BE2C (cell line): ENCODE results near the gene IL6ST.

Experiments used
- DNase-seq: peaks from one replicate; pipeline ENCODE4 v3.0.0-alpha.2; 2020
- H3K27me3 ChIP-seq: fragments of 250-450 bp; sonication (Bioruptor Pico); 2 replicates; pipeline ENCODE4 v1.5.1; 2020; ENCODE audit warnings: mild to moderate bottlenecking
- H3K36me3 ChIP-seq: fragments of 250-450 bp; sonication (Bioruptor Pico); 2 replicates; pipeline ENCODE4 v1.5.1; 2020; ENCODE audit warnings: mild to moderate bottlenecking
- H3K4me1 ChIP-seq: fragments of 250-450 bp; sonication (Bioruptor Pico); 2 replicates; pipeline ENCODE4 v1.5.1; 2020
- H3K4me3 ChIP-seq: 2 replicates; pipeline ENCODE4 v1.5.1; 2011; ENCODE audit warnings: low read depth, low read length
- H3K9me3 ChIP-seq: fragments of 250-450 bp; sonication (Bioruptor Pico); 2 replicates; pipeline ENCODE4 v1.5.1; 2020
- TF ChIP-seq, protein P1 (sequence below): IDR thresholded peaks from 2 replicates; pipeline ENCODE4 v1.5.1; 2012; ENCODE audit warnings: mild to moderate bottlenecking, low read depth, low read length

Gene IL6ST

DNA sequence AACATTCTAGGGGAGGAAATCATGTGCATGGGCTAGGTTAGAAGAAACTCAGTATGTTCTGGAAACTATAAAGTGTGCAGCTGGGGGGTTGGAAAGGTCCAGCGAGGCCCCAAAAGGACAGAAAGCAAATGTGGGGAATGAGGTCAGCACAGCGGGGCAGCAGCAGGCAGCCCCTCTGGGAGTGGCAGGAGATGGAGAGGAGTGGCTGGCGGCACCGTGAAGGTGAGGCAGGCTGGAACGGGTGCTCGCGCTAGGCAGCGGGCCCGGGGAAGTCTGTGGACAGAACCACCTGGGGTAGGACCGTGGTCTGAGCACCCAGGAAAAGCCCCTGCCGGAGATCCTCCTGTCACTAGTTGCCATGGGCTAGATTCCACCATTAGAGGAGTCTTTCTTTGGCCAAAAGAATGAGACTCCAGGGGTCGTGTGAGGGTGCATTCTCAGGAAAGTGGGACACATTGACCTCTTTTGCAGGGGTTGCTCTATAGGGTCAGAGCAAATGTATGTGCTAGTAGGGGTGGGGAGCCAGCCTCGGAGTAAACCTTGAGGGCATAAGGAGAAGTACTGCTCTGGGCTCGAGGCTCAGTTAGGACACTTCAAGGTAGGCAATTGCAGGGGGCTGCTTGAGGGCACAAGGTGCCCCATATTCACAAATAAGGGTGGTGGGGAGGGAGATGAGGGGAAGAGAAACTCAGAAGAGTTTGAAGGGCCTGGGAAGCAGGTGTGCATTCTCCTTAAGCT, 61.2 kb downstream of the IL6ST start:
- TF ChIP-seq, protein P1, sequence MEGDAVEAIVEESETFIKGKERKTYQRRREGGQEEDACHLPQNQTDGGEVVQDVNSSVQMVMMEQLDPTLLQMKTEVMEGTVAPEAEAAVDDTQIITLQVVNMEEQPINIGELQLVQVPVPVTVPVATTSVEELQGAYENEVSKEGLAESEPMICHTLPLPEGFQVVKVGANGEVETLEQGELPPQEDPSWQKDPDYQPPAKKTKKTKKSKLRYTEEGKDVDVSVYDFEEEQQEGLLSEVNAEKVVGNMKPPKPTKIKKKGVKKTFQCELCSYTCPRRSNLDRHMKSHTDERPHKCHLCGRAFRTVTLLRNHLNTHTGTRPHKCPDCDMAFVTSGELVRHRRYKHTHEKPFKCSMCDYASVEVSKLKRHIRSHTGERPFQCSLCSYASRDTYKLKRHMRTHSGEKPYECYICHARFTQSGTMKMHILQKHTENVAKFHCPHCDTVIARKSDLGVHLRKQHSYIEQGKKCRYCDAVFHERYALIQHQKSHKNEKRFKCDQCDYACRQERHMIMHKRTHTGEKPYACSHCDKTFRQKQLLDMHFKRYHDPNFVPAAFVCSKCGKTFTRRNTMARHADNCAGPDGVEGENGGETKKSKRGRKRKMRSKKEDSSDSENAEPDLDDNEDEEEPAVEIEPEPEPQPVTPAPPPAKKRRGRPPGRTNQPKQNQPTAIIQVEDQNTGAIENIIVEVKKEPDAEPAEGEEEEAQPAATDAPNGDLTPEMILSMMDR, result no peak
- no peaks in the 10 kb centered on the region for H3K27me3 ChIP-seq
- H3K9me3 ChIP-seq, result no peaks in the 10 kb centered on the region
- no peak for DNase-seq
- H3K4me3 ChIP-seq, result no peak overlapping the region
- H3K36me3 ChIP-seq, result no peaks in the 10 kb centered on the region
- no peaks in the 10 kb centered on the region for H3K4me1 ChIP-seq

DNA sequence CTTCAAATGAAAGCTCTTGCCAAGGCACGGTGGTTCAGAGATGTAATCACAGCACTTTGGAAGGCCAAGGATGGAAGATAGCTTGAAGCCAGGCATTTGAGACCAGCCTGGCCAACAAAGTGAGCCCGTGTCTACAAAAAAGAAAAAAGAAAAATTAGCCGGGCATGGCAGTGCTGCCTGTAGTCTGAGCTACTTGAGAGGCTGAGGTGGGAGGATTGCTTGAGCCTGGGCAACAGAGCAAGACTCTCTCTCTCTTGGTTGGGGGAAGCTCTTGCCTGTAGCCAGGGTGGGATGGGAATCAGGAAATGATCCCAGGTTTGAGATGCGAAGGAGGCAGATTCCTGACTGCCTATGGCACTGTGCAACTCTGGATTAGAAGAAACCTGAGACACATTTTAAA, 62.1 kb downstream of the IL6ST start:
- TF ChIP-seq, protein P1, result no peak
- no peak overlapping the region for H3K4me3 ChIP-seq
- no peaks in the 10 kb centered on the region for H3K27me3 ChIP-seq
- DNase-seq, result no peak
- H3K36me3 ChIP-seq, result no peaks in the 10 kb centered on the region
- no peaks in the 10 kb centered on the region for H3K4me1 ChIP-seq
- H3K9me3 ChIP-seq, result no peaks in the 10 kb centered on the region

DNA sequence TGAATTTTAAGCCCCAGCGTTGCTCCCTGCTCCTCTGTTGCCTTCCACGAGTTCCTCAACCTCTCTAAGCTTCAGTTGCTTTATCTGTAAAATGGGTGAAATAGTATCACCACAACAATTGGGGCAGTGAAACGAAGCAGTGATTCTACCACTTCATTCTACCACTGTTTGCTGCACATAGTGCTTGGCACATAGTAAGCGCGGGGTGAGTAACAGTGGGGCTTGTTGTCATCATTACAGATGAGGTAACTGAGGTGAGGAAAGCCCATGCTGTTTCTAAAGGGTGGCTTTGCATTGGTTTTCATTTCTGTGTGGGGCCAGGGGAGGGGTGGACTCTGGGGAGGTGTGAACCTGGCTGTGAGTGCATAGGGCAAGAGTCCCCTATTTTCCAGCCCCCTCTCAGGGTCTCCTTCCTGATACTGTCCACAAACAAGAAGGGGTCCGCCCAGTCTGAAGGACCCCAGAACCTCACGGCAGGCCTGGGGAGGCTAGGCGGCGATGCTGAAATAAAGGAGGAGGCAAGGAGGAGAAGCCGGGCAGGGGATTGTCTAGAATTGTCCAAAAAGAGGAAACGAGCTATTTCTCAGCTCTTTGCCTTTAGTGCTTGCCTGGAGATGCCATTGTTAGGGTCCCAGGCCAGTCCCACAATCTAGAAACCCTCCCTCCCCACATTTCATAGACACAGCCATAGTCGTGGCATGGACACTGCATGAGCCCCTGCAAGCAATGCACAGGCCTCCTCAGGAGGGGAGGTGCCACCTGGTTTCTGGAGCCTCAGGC, 65.6 kb downstream of the IL6ST start:
- Histone ChIP-seq H3K27me3 (no peaks in the 10 kb centered on the region), H3K36me3 (no peaks in the 10 kb centered on the region), H3K4me3 (no peak overlapping the region), H3K4me1 (no peaks in the 10 kb centered on the region), H3K9me3 (no peaks in the 10 kb centered on the region)
- TF ChIP-seq, protein P1, result no peak
- DNase-seq, result no peak

DNA sequence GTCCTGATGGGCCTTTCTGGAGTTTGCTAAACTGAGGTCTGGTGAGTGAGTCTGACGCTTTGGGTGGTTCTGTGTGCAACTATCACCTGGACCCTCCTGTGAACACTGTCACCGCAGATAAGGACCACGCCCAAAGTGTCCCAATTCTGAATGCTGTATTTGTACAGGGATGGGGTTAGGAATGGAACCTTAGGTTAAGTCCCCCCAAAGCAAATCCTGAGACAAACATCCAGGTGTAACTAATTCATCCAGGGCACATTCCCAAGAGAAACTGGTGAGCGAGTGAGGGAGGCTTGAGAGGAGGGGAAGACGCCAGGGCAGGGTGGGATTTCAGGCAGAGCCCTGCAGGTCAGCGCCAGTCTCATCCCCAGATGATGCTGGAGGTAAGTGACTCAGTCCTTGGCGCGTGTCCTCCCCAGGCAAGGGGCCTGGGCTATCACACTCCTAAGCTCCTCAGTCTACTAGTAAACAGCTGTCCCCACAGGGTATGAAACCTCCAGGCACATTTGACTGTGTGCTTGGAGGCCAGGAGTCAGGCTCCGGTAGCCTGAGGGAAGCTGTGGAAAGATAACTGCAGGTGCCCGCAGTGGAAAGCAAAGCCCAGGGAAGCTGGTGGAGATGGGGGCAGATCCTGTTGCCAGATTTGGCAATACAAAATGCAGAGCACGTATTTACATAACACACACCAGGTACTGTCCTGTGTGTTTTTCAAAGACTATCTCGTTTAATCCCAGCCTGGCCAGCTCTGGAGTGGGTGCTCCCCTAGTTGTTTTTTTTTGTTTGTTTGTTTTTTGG, 66.7 kb downstream of the IL6ST start:
- no peaks in the 10 kb centered on the region for H3K36me3 ChIP-seq
- H3K9me3 ChIP-seq, result no peaks in the 10 kb centered on the region
- no peaks in the 10 kb centered on the region for H3K4me1 ChIP-seq
- peak; percentile 26 for DNase-seq
- no peaks in the 10 kb centered on the region for H3K27me3 ChIP-seq
- no peak overlapping the region for H3K4me3 ChIP-seq
- TF ChIP-seq, protein P1, result no peak

DNA sequence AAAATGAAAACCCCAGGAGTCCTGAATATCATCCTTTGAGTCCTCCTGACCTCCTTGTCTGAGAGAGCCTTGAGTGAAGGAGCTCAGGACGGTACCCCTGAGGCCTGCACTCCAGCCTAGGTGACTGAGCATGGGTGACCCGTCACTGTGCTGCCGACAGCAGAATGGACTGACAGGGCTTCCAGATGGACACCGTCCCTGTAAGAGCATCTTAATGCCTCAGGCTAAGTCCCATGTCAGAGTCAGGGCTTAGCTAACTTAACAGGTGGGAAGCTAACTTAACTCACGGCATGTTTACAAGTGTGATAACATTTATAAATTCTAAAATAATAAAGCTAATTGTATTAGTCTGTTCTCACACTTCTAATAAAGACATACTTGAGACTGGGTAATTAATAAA, 68.3 kb downstream of the IL6ST start:
- Histone ChIP-seq H3K36me3 (no peaks in the 10 kb centered on the region), H3K4me1 (no peaks in the 10 kb centered on the region), H3K9me3 (no peaks in the 10 kb centered on the region), H3K4me3 (no peak overlapping the region), H3K27me3 (no peaks in the 10 kb centered on the region)
- DNase-seq, result no peak
- TF ChIP-seq, protein P1, result no peak
